Measurements from ENCODE around the gene NUP85. TPM values are rescaled to one million over a fixed set of nuclear protein-coding genes. Genes with fewer than 3 reads are reported as not detected.

Gene NUP85
- total RNA-seq, 1 donor from 2014 or later, result 136 TPM

- intact Hi-C loops (cut with micrococcal nuclease), result no loop called here
- H3K27ac Mint-ChIP-seq, result peak overlapping the region; percentile 51
- H3K4me3 Mint-ChIP-seq, result no peak overlapping the region
- peaks cover 67% of the 10 kb centered on the region for H3K36me3 Mint-ChIP-seq (ENCODE audit: low read depth)
- H3K27me3 Mint-ChIP-seq, result no peaks in the 10 kb centered on the region
- H3K4me1 Mint-ChIP-seq, result peaks cover 43% of the 10 kb centered on the region
- H3K9me3 Mint-ChIP-seq, result no peaks in the 10 kb centered on the region
- DNase-seq, result no peak
Measured at GRCh38 chr17:75239778-75240393, 34.4 kb downstream of the NUP85 start.

- Mint-ChIP-seq H3K36me3 (ENCODE audit: low read depth) (peaks cover 64% of the 10 kb centered on the region), H3K4me3 (no peak overlapping the region), H3K9me3 (no peaks in the 10 kb centered on the region), H3K4me1 (peaks cover 47% of the 10 kb centered on the region), H3K27me3 (no peaks in the 10 kb centered on the region), H3K27ac (peak overlapping the region; percentile 51)
- intact Hi-C loops (cut with micrococcal nuclease), result no loop called here
- DNase-seq, result peak; percentile 77
Measured at GRCh38 chr17:75240394-75241142, 35.1 kb downstream of the NUP85 start.

- H3K4me3 Mint-ChIP-seq, result no peak overlapping the region
- no peaks in the 10 kb centered on the region for H3K27me3 Mint-ChIP-seq
- intact Hi-C loops (cut with micrococcal nuclease), result no loop called here
- no peak for DNase-seq
- no peaks in the 10 kb centered on the region for H3K9me3 Mint-ChIP-seq
- H3K36me3 Mint-ChIP-seq (ENCODE audit: low read depth), result peaks cover 67% of the 10 kb centered on the region
- H3K27ac Mint-ChIP-seq, result no peak overlapping the region
- peaks cover 47% of the 10 kb centered on the region for H3K4me1 Mint-ChIP-seq
Measured at GRCh38 chr17:75241143-75241430, 35.6 kb downstream of the NUP85 start.

GRCh38 chr17:75241502-75241901 lies 36.0 kb downstream of the NUP85 start:
- peaks cover 47% of the 10 kb centered on the region for H3K4me1 Mint-ChIP-seq
- peaks cover 67% of the 10 kb centered on the region for H3K36me3 Mint-ChIP-seq (ENCODE audit: low read depth)
- no peaks in the 10 kb centered on the region for H3K27me3 Mint-ChIP-seq
- peak overlapping the region; percentile 15 for H3K4me3 Mint-ChIP-seq
- H3K27ac Mint-ChIP-seq, result peak overlapping the region; percentile 91
- intact Hi-C loops (cut with micrococcal nuclease), result no loop called here
- no peak for DNase-seq
- H3K9me3 Mint-ChIP-seq, result no peaks in the 10 kb centered on the region

- H3K36me3 Mint-ChIP-seq (ENCODE audit: low read depth), result peaks cover 70% of the 10 kb centered on the region
- peaks cover 49% of the 10 kb centered on the region for H3K4me1 Mint-ChIP-seq
- no peaks in the 10 kb centered on the region for H3K27me3 Mint-ChIP-seq
- DNase-seq, result no peak
- intact Hi-C loops (cut with micrococcal nuclease), result no loop called here
- H3K27ac Mint-ChIP-seq, result peak overlapping the region; percentile 91
- H3K4me3 Mint-ChIP-seq, result peak overlapping the region; percentile 71
- no peaks in the 10 kb centered on the region for H3K9me3 Mint-ChIP-seq
Measured at GRCh38 chr17:75241996-75242460, 36.5 kb downstream of the NUP85 start.

- peak overlapping the region; percentile 91 for H3K27ac Mint-ChIP-seq
- peaks cover 67% of the 10 kb centered on the region for H3K36me3 Mint-ChIP-seq (ENCODE audit: low read depth)
- peaks cover 51% of the 10 kb centered on the region for H3K4me1 Mint-ChIP-seq
- intact Hi-C loops (cut with micrococcal nuclease), result no loop called here
- no peaks in the 10 kb centered on the region for H3K27me3 Mint-ChIP-seq
- peak overlapping the region; percentile 71 for H3K4me3 Mint-ChIP-seq
- peak; percentile 68 for DNase-seq
- H3K9me3 Mint-ChIP-seq, result no peaks in the 10 kb centered on the region
Measured at GRCh38 chr17:75242461-75243042, 37.1 kb downstream of the NUP85 start.

GRCh38 chr17:75244133-75244866 lies 38.8 kb downstream of the NUP85 start:
- no peaks in the 10 kb centered on the region for H3K27me3 Mint-ChIP-seq
- peaks cover 63% of the 10 kb centered on the region for H3K36me3 Mint-ChIP-seq (ENCODE audit: low read depth)
- peak overlapping the region; percentile 52 for H3K4me3 Mint-ChIP-seq
- intact Hi-C loops (cut with micrococcal nuclease), result no loop called here
- H3K9me3 Mint-ChIP-seq, result no peaks in the 10 kb centered on the region
- H3K27ac Mint-ChIP-seq, result peak overlapping the region; percentile 60
- DNase-seq, result no peak
- peaks cover 50% of the 10 kb centered on the region for H3K4me1 Mint-ChIP-seq

GRCh38 chr17:75245011-75245410 lies 39.5 kb downstream of the NUP85 start:
- Mint-ChIP-seq H3K4me1 (peaks cover 57% of the 10 kb centered on the region), H3K27ac (peak overlapping the region; percentile 60), H3K36me3 (ENCODE audit: low read depth) (peaks cover 61% of the 10 kb centered on the region), H3K27me3 (no peaks in the 10 kb centered on the region), H3K9me3 (no peaks in the 10 kb centered on the region), H3K4me3 (no peak overlapping the region)
- intact Hi-C loops (cut with micrococcal nuclease), result no loop called here
- DNase-seq, result no peak

GRCh38 chr17:75246404-75246803 lies 40.9 kb downstream of the NUP85 start:
- H3K27ac Mint-ChIP-seq, result peak overlapping the region; percentile 62
- no peak overlapping the region for H3K4me3 Mint-ChIP-seq
- no peak for DNase-seq
- H3K36me3 Mint-ChIP-seq (ENCODE audit: low read depth), result peaks cover 60% of the 10 kb centered on the region
- no peaks in the 10 kb centered on the region for H3K27me3 Mint-ChIP-seq
- no peaks in the 10 kb centered on the region for H3K9me3 Mint-ChIP-seq
- intact Hi-C loops (cut with micrococcal nuclease), result no loop called here
- peaks cover 60% of the 10 kb centered on the region for H3K4me1 Mint-ChIP-seq

- no peaks in the 10 kb centered on the region for H3K27me3 Mint-ChIP-seq
- DNase-seq, result no peak
- H3K4me3 Mint-ChIP-seq, result peak overlapping the region; percentile 86
- H3K36me3 Mint-ChIP-seq (ENCODE audit: low read depth), result peaks cover 41% of the 10 kb centered on the region
- no peaks in the 10 kb centered on the region for H3K9me3 Mint-ChIP-seq
- H3K27ac Mint-ChIP-seq, result peak overlapping the region; percentile 98
- H3K4me1 Mint-ChIP-seq, result peaks cover 57% of the 10 kb centered on the region
- intact Hi-C loops (cut with micrococcal nuclease), result no loop called here
Measured at GRCh38 chr17:75249564-75249963, 44.1 kb downstream of the NUP85 start.

- Mint-ChIP-seq H3K9me3 (no peaks in the 10 kb centered on the region), H3K27ac (peak overlapping the region; percentile 98), H3K27me3 (no peaks in the 10 kb centered on the region), H3K4me3 (peak overlapping the region; percentile 86), H3K4me1 (peaks cover 52% of the 10 kb centered on the region), H3K36me3 (ENCODE audit: low read depth) (peaks cover 39% of the 10 kb centered on the region)
- intact Hi-C loops (cut with micrococcal nuclease), result loop anchor here (1.0 kb wide), 2 partner anchors 10 to 40 kb away; no protein-coding TSS in a partner anchor
- DNase-seq, result peak; percentile 90
Measured at GRCh38 chr17:75250009-75250471, 44.6 kb downstream of the NUP85 start.

GRCh38 chr17:75252039-75252816 lies 46.7 kb downstream of the NUP85 start:
- peaks cover 24% of the 10 kb centered on the region for H3K36me3 Mint-ChIP-seq (ENCODE audit: low read depth)
- peak overlapping the region; percentile 88 for H3K27ac Mint-ChIP-seq
- intact Hi-C loops (cut with micrococcal nuclease), result no loop called here
- H3K27me3 Mint-ChIP-seq, result no peaks in the 10 kb centered on the region
- peaks cover 65% of the 10 kb centered on the region for H3K4me1 Mint-ChIP-seq
- H3K9me3 Mint-ChIP-seq, result no peaks in the 10 kb centered on the region
- no peak for DNase-seq
- no peak overlapping the region for H3K4me3 Mint-ChIP-seq

Measured in activated CD4-positive, alpha-beta T cell treated with anti-CD3 and anti-CD28 coated beads, Interleukin-2, amount 10 ng/mL, durations not matched to agents 24 days and 14 days (primary cell).